ENCODE measurements around the gene ABCG1. TPM values are rescaled to one million over a fixed set of nuclear protein-coding genes. Genes with fewer than 3 reads are reported as not detected.

The ABCG1 gene
- total and polyA plus RNA-seq, 4 donors: 1.6 to 9.7 (median 5.3) TPM

- no peak overlapping the region for H3K9ac ChIP-seq (ENCODE audit: low read depth in 1 of 2, low read length in 2 of 2)
- H3K4me1 ChIP-seq (ENCODE audit: control insufficient read depth in 4 of 4, insufficient read depth in 4 of 4, low read length in 3 of 4): peaks cover 4 to 19% (median 10%) of the 10 kb centered on the region in 4 donors
- H3K36me3 ChIP-seq (ENCODE audit: control insufficient read depth in 4 of 4, insufficient read depth in 3 of 4, low read depth in 1 of 4, low read length in 3 of 4): no peaks in the 10 kb centered on the region
- WGBS: 89% methylated on average over 6 of the region's 6 CpGs
- no peaks in the 10 kb centered on the region for H3K9me3 ChIP-seq (ENCODE audit: control insufficient read depth in 4 of 4, low read length in 3 of 4)
- no peak for DNase-seq (ENCODE audit: low spot score)
- no peaks in the 10 kb centered on the region for H3K27me3 ChIP-seq (ENCODE audit: control insufficient read depth in 4 of 4, insufficient read depth in 4 of 4, low read length in 3 of 4)
- TF ChIP-seq, protein P1, sequence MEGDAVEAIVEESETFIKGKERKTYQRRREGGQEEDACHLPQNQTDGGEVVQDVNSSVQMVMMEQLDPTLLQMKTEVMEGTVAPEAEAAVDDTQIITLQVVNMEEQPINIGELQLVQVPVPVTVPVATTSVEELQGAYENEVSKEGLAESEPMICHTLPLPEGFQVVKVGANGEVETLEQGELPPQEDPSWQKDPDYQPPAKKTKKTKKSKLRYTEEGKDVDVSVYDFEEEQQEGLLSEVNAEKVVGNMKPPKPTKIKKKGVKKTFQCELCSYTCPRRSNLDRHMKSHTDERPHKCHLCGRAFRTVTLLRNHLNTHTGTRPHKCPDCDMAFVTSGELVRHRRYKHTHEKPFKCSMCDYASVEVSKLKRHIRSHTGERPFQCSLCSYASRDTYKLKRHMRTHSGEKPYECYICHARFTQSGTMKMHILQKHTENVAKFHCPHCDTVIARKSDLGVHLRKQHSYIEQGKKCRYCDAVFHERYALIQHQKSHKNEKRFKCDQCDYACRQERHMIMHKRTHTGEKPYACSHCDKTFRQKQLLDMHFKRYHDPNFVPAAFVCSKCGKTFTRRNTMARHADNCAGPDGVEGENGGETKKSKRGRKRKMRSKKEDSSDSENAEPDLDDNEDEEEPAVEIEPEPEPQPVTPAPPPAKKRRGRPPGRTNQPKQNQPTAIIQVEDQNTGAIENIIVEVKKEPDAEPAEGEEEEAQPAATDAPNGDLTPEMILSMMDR (IDR thresholded peaks at IDR 0.05; ENCODE audit: low read depth, low read length, missing input control): no peak
- TF ChIP-seq HNF4A (conservative IDR thresholded peaks at IDR 0.05) (no peak), FOXA2 (IDR thresholded peaks at IDR 0.05) (no peak), REST (IDR thresholded peaks at IDR 0.05) (no peak), YY1 (IDR thresholded peaks at IDR 0.05) (no peak), ZBTB33 (IDR thresholded peaks at IDR 0.05) (no peak), JUND (IDR thresholded peaks at IDR 0.05) (no peak), NR2F2 (IDR thresholded peaks at IDR 0.05) (no peak), RAD21 (IDR thresholded peaks at IDR 0.05) (no peak), RXRA (IDR thresholded peaks at IDR 0.05) (no peak), FOXA1 (IDR thresholded peaks at IDR 0.05) (no peak), GABPA (IDR thresholded peaks at IDR 0.05 in 1 of 2, conservative IDR thresholded peaks at IDR 0.05 in 1 of 2) (no peak), TAF1 (conservative IDR thresholded peaks at IDR 0.05) (no peak), EGR1 (IDR thresholded peaks at IDR 0.05; ENCODE audit: low read depth in 2 of 2) (no peak), HNF4G (IDR thresholded peaks at IDR 0.05) (no peak), ATF3 (IDR thresholded peaks at IDR 0.05) (no peak), SP1 (IDR thresholded peaks at IDR 0.05) (no peak)
- TF ChIP-seq, protein P2, sequence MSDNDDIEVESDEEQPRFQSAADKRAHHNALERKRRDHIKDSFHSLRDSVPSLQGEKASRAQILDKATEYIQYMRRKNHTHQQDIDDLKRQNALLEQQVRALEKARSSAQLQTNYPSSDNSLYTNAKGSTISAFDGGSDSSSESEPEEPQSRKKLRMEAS (IDR thresholded peaks at IDR 0.05): no peak
- no peak overlapping the region for H3K4me3 ChIP-seq (ENCODE audit: low read depth in 1 of 3, low read length in 3 of 3)
- H3K27ac ChIP-seq (ENCODE audit: low read depth in 1 of 2, low read length in 2 of 2): no peak overlapping the region
Observed at GRCh38 chr21:42222386-42222785, 3.4 kb downstream of the ABCG1 start.

Data from liver (tissue), 9 donors.